GM23338 (cell line): Measurements from ENCODE around the gene ATP5PD.

Source experiments
- CREB1 ChIP-seq: fragments of 250-450 bp; sonication (Bioruptor Pico); IDR thresholded peaks from 2 replicates; pipeline ENCODE4 v1.5.0; 2020; ENCODE audit warnings: low read depth, mild to moderate bottlenecking, moderate library complexity
- EZH2 ChIP-seq: fragments of 200-600 bp; sonication (generic); IDR thresholded peaks from one replicate; pipeline ENCODE4 v1.8.0; 2017; ENCODE audit warnings: antibody characterized with exemption, mild to moderate bottlenecking, low read depth; ENCODE audit not compliant: unreplicated experiment
- POLR2AphosphoS5 ChIP-seq: IDR thresholded peaks from 2 replicates; pipeline ENCODE4 v1.6.1; 2016; ENCODE audit warnings: antibody characterized with exemption, low read depth
- TF ChIP-seq, protein P1 (sequence below), 2 experiments: fragments of 200-600 bp in 1 of 2; sonication (generic) in 1 of 2; conservative IDR thresholded peaks; 2 replicates each; pipeline versions ENCODE4 v1.5.1 to v1.6.1; 2016 to 2017; ENCODE audit warnings: antibody characterized with exemption in 2 of 2, low read depth in 2 of 2, mild to moderate bottlenecking in 2 of 2, moderate library complexity in 1 of 2

DNA sequence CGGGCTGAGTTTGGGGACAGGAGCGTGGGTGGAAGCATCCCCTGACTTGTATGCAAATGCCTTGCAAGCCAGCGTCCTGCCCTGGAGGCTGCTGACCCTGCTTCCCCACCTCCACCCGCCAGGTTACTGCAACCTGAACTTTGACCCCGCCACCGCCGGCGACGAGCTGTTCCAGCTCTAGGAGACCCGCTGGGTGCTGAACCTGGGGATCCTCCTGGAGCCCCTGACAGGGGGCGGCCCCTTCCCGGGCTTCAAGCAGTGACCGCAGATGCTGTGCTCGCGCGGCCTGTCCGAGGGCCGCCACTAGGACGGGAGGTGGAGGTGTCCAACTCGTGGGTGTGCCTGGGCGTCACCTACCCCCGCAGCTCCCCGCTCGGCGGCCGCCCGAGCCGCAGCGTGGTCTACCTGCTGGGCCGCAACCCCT lies 30.3 kb upstream of the ATP5PD start:
- TF ChIP-seq, protein P1, sequence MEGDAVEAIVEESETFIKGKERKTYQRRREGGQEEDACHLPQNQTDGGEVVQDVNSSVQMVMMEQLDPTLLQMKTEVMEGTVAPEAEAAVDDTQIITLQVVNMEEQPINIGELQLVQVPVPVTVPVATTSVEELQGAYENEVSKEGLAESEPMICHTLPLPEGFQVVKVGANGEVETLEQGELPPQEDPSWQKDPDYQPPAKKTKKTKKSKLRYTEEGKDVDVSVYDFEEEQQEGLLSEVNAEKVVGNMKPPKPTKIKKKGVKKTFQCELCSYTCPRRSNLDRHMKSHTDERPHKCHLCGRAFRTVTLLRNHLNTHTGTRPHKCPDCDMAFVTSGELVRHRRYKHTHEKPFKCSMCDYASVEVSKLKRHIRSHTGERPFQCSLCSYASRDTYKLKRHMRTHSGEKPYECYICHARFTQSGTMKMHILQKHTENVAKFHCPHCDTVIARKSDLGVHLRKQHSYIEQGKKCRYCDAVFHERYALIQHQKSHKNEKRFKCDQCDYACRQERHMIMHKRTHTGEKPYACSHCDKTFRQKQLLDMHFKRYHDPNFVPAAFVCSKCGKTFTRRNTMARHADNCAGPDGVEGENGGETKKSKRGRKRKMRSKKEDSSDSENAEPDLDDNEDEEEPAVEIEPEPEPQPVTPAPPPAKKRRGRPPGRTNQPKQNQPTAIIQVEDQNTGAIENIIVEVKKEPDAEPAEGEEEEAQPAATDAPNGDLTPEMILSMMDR (conservative IDR thresholded peaks at IDR 0.05; ENCODE audit: low read depth in 2 of 2): no peak
- TF ChIP-seq POLR2AphosphoS5 (0 out of 2 replicates have a peak, but pooled peaks have one; percentile 18), CREB1 (CRISPR knock-in tag) (no peak), EZH2 (no peak)
